Activated T-cell treated with anti-CD3 and anti-CD28 coated beads, Interleukin-2, amount 50 U/mL, for 72 hours (primary cell): ENCODE results near the gene TRIO. TPM values are rescaled to one million over a fixed set of nuclear protein-coding genes. Genes with fewer than 3 reads are reported as not detected.

Source experiments
- ATAC-seq, 2 donors: fragments of 150-1000 bp; cut with Tn5 transposase; replicated peaks in 1 of 2; 2 replicates each; pipeline ENCODE4 v1.10.0; 2021; ENCODE audit warnings: moderate library complexity in 2 of 2, mild to moderate bottlenecking in 1 of 2
- DNase-seq, 2 donors: peaks; one replicate each; pipeline ENCODE4 v3.0.0; 2021 to 2022; ENCODE audit warnings: mixed read lengths in 1 of 2
- H3K27ac Mint-ChIP-seq: one replicate; pipeline ENCODE4 v1.8.0; 2022; ENCODE audit warnings: mild to moderate bottlenecking, moderate library complexity, mixed read lengths
- H3K27me3 Mint-ChIP-seq: one replicate; pipeline ENCODE4 v1.8.0; 2022; ENCODE audit warnings: low read depth, mixed read lengths
- H3K36me3 Mint-ChIP-seq, 2 donors: one replicate each; pipeline ENCODE4 v1.8.0; 2022; ENCODE audit warnings: mixed read lengths in 2 of 2, mild to moderate bottlenecking in 1 of 2; ENCODE audit not compliant: insufficient read depth in 2 of 2
- H3K4me1 Mint-ChIP-seq: one replicate; pipeline ENCODE4 v1.8.0; 2022; ENCODE audit warnings: low read depth, mixed read lengths
- H3K4me3 Mint-ChIP-seq, 2 donors: one replicate each; pipeline ENCODE4 v1.8.0; 2022; ENCODE audit warnings: mild to moderate bottlenecking in 2 of 2, mixed read lengths in 2 of 2, moderate library complexity in 2 of 2
- H3K9me3 Mint-ChIP-seq, 2 donors: one replicate each; pipeline ENCODE4 v1.8.0; 2022; ENCODE audit warnings: mixed read lengths in 2 of 2
- total RNA-seq, 2 donors: library from RNA; stranded (reverse); gene quantifications; one replicate each; pipeline ENCODE4 v1.2.3, GENCODE V29; 2022

Gene TRIO
- total RNA-seq, 2 donors from 2014 or later = 13.2 to 14.0 TPM

DNA sequence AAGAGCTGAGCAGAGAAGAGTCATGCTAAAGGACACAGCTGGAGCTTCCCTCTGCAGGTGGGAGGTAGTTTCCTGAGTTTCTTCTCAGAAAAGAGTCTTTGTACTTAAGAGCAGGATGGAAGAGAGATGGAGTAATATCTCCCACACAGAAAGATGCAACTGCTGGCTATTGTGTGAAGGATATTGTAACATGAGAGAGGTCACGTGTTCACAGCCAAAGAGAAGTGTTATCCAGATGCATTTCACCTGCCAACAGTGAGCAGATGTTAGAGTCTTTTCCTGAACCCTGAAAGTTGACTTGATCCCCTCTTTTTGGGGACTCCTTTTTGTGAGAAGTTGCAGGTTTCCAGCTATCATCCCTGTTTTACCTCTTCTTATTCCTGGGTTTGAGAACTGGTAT lies 14.0 kb upstream of the TRIO start:
- H3K4me3 Mint-ChIP-seq = no peak overlapping the region
- H3K27me3 Mint-ChIP-seq = peaks cover 14% of the 10 kb centered on the region
- H3K27ac Mint-ChIP-seq = no peak overlapping the region
- no peak for DNase-seq
- H3K4me1 Mint-ChIP-seq = no peaks in the 10 kb centered on the region
- H3K36me3 Mint-ChIP-seq = no peaks in the 10 kb centered on the region
- H3K9me3 Mint-ChIP-seq = no peaks in the 10 kb centered on the region
- no peak for ATAC-seq

DNA sequence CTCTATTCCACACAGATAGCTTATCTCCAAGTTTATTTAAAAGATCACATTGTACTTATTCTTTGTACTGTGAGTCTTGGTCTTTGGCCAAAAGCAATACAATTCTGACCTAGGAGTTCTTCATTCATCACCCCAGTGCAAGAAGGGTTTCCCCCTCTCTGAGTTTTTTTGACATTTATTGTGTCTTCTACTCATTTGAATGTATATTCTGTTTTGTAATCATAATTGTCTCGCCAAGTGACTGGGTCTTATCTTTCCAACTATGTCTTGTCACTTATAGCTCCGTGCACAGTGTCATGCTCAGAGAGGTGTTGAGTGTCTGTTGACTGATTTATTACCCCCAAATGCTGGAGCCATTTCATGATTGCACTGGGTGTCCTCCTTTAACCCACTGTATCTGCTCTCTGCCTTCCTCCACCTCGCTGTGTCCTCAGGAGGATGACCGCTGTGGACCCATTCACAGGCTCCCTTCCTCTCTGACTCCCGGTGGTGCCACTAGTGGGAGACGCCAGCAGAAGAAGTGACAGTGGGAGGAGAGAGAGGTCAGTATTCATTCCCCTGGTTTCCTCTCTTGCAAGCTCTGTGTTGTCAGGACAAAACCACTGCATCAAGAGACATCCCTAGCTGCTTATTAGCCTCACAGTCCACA lies 11.2 kb upstream of the TRIO start:
- Mint-ChIP-seq H3K27me3 (peaks cover 25% of the 10 kb centered on the region), H3K4me3 (no peak overlapping the region), H3K9me3 (peaks cover 2 to 4% of the 10 kb centered on the region in 2 donors), H3K27ac (no peak overlapping the region), H3K36me3 (peaks cover 4% of the 10 kb centered on the region in 2 donors), H3K4me1 (no peaks in the 10 kb centered on the region)
- no peak for DNase-seq
- no peak for ATAC-seq

- H3K27me3 Mint-ChIP-seq = peaks cover 35% of the 10 kb centered on the region
- H3K27ac Mint-ChIP-seq = no peak overlapping the region
- H3K9me3 Mint-ChIP-seq = peaks cover 4 to 7% of the 10 kb centered on the region in 2 donors
- no peak overlapping the region for H3K4me3 Mint-ChIP-seq
- DNase-seq (no peak), ATAC-seq (no peak)
- peaks cover 6 to 9% of the 10 kb centered on the region in 2 donors for H3K36me3 Mint-ChIP-seq
- H3K4me1 Mint-ChIP-seq = no peaks in the 10 kb centered on the region
These were observed 9.7 kb upstream of the TRIO start for GRCh38 chr5:14133394-14133793.

GRCh38 chr5:14134083-14134482 lies 9.1 kb upstream of the TRIO start:
- Mint-ChIP-seq H3K36me3 (peaks cover 6 to 9% of the 10 kb centered on the region in 2 donors), H3K9me3 (peaks cover 4 to 7% of the 10 kb centered on the region in 2 donors), H3K27ac (no peak overlapping the region), H3K4me1 (no peaks in the 10 kb centered on the region), H3K27me3 (peaks cover 35% of the 10 kb centered on the region), H3K4me3 (no peak overlapping the region)
- DNase-seq (no peak), ATAC-seq (no peak)

DNA sequence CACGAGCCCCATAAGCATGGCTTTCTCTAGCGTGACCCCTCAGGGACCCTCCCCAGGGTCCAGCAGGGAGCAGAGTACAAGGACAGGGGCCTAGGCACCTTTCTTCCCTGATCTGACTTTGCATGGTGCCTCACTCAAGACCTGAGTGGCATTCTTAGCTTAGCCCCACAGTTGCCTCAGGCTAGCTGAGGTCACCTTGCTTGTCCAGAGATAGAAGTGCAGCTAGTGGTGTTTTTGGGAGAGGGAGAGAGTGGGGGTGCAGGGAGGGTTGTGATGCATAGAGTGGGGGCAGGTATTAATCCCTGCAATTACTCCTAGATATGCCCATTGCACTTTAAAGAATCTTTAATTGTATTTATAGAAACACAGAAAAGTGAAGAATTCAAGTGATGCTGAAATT lies 8.4 kb upstream of the TRIO start:
- Mint-ChIP-seq H3K36me3 (peaks cover 6 to 9% of the 10 kb centered on the region in 2 donors), H3K4me3 (no peak overlapping the region), H3K27ac (no peak overlapping the region), H3K4me1 (no peaks in the 10 kb centered on the region), H3K27me3 (peaks cover 42% of the 10 kb centered on the region), H3K9me3 (peaks cover 4 to 7% of the 10 kb centered on the region in 2 donors)
- ATAC-seq (no peak), DNase-seq (no peak)

- no peak for DNase-seq
- Mint-ChIP-seq H3K4me3 (no peak overlapping the region), H3K9me3 (peaks cover 4 to 7% of the 10 kb centered on the region in 2 donors), H3K36me3 (peaks cover 6 to 9% of the 10 kb centered on the region in 2 donors), H3K4me1 (no peaks in the 10 kb centered on the region), H3K27ac (no peak overlapping the region), H3K27me3 (peaks cover 47% of the 10 kb centered on the region)
- no peak for ATAC-seq
These were observed 7.5 kb upstream of the TRIO start for GRCh38 chr5:14135621-14136020.

DNA sequence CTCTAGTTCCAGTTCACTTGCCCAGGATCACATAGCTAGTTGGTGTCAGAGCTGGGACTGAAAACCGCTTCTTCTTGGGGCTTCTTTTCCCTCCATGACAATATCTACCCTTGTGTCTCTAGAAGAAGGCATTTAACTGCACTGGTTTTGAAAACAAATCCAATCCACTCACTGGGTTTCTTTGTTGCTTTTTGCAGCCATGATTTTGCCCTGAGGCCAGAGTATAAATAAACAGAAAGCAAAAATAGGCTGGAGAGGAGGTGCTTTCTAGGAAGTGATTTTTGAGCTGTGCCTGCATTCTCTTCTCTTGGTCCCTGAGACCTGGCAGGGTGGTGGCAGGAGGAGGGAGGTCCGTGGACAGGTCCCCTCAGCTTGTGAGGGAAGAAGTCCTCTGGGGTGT lies 6.9 kb upstream of the TRIO start:
- ATAC-seq (no peak), DNase-seq (no peak)
- peaks cover 4 to 7% of the 10 kb centered on the region in 2 donors for H3K9me3 Mint-ChIP-seq
- peaks cover 6 to 9% of the 10 kb centered on the region in 2 donors for H3K36me3 Mint-ChIP-seq
- H3K4me1 Mint-ChIP-seq = no peaks in the 10 kb centered on the region
- no peak overlapping the region for H3K27ac Mint-ChIP-seq
- H3K27me3 Mint-ChIP-seq = peaks cover 52% of the 10 kb centered on the region
- H3K4me3 Mint-ChIP-seq = no peak overlapping the region

DNA sequence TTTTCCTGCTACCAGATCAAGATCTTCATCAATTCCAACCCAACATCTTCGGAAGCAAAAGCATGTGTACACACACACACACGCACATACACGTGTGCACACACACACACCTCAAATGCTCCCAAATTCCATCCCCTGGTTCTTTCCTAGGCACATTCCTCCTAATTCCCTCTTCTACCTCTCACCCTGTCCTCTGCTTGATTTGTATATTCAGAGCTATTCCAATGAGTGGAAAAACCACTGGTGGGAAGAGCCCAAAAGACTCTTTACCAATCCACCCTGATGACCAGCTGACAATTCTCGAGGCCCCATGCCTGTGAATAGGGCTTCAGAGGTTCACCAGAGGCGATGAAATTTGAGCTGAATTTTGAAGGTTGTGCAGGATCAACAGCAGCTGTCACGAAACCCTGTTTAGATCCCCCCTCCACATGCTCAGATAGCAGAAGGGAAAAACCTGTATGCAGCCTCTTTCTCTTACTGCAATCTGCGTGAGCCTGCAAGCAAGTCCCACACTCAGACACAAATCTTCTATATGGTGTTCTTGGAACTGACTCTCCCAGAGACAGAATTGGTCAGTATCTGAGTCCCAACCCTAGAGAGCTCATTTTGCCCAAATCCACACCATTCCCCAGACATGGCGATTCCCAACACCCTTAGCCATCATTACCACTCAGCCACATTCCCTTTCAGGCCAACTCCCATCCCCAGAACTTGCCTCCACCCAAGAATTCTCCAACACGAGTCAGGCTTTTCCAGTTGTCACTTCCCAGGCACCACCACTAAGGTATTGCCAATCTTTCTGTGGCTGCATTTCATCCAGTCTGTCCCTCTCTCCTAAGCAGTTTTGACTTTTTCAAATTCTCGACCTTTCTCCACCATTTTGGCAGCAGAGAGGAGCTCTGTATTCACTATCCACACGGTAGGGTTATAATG lies 4.3 kb upstream of the TRIO start:
- Mint-ChIP-seq H3K4me1 (peaks cover 5% of the 10 kb centered on the region), H3K36me3 (peaks cover 6 to 9% of the 10 kb centered on the region in 2 donors), H3K27ac (no peak overlapping the region), H3K27me3 (peaks cover 60% of the 10 kb centered on the region), H3K4me3 (no peak overlapping the region), H3K9me3 (peaks cover 4 to 7% of the 10 kb centered on the region in 2 donors)
- ATAC-seq = no peak
- DNase-seq = no peak

GRCh38 chr5:14141764-14142163 lies 1.4 kb upstream of the TRIO start:
- ATAC-seq (no peak), DNase-seq (no peak)
- Mint-ChIP-seq H3K4me1 (peaks cover 11% of the 10 kb centered on the region), H3K27ac (no peak overlapping the region), H3K4me3 (no peak overlapping the region), H3K9me3 (peaks cover 2 to 3% of the 10 kb centered on the region in 2 donors), H3K27me3 (peaks cover 70% of the 10 kb centered on the region), H3K36me3 (peaks cover 4 to 5% of the 10 kb centered on the region in 2 donors)

DNA sequence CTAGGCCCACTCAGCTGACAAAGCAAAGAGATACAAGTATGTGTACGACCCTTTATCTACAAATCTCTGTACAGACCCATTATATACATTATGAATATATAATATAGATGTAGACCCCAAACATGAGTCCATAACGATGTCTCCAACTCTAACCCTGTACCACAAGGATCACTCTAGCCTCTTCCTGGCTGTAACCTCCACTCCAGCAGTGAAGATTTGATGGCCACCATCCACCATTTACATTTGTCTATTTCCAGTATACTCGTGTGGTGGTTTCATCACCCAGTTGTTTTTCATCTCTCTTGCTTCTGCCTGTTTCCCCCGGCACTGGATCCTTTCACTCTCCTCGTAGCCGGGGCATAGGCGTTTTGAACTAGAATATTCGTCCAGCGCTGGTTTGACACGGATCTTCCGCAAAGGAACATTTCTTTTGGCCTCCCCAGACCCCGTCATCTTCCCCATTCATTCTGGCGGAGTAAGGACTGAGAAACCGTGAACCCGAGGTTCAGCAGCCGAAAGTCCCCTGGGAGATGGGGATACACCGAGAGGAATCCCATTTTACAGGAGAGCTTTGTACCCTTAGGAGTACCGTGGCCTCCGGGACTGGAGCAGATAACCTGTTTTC lies 828 bp upstream of the TRIO start:
- H3K27me3 Mint-ChIP-seq = peaks cover 70% of the 10 kb centered on the region
- peak overlapping the region; percentile 86 for H3K4me3 Mint-ChIP-seq
- H3K36me3 Mint-ChIP-seq = peaks cover 3 to 4% of the 10 kb centered on the region in 2 donors
- peaks cover 11% of the 10 kb centered on the region for H3K4me1 Mint-ChIP-seq
- peaks cover 2 to 3% of the 10 kb centered on the region in 2 donors for H3K9me3 Mint-ChIP-seq
- DNase-seq (peak in 1 of 2 donors; percentile 2), ATAC-seq (no peak)
- no peak overlapping the region for H3K27ac Mint-ChIP-seq

- no peak for DNase-seq
- peak; percentile 10 to 20 for ATAC-seq
- Mint-ChIP-seq H3K4me3 (no peak overlapping the region), H3K27me3 (peaks cover 70% of the 10 kb centered on the region), H3K4me1 (peaks cover 11% of the 10 kb centered on the region), H3K9me3 (no peaks in the 10 kb centered on the region), H3K27ac (no peak overlapping the region), H3K36me3 (peaks cover 0 to 2% of the 10 kb centered on the region in 2 donors)
These were observed 351 bp downstream of the TRIO start for GRCh38 chr5:14143546-14143840.

DNA sequence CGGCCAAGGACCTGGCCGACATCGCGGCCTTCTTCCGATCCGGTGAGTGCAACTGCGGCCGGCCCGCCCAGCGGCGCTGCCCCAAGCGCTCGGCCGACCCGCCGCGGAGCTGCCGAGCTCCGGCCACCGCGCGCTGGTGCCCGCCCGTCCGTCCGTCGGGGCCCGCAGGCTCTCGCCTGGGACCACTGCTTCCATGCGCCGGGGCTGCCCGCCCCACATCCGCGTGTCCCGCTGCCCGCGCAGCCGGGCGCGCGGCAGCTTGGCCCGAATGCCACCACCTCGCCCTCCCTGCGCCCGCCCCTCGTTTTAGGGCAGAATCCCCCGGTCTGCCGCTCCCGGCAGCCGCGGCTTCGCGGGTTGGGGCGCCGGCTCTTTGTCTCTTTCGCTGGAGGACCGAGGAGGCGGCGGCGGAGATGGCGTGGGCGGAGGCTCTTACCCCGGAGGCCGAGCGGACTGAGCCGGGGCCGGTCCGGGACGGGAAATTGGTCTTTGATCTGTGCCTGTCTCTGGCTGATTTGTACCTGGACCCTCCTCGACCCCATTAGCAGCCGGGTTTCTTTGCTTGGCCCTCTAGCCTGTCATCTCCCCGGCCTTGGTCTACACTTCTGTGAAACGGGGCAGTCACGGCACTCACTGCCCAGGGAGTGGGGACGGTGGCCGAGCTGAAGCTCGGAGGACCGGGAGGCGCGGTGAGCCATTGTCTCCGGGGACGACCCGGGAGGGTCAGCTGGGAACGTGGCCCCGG lies 871 bp downstream of the TRIO start:
- ATAC-seq = peak; percentile 8 to 18
- H3K36me3 Mint-ChIP-seq = peaks cover 0 to 2% of the 10 kb centered on the region in 2 donors
- peaks cover 65% of the 10 kb centered on the region for H3K27me3 Mint-ChIP-seq
- no peaks in the 10 kb centered on the region for H3K9me3 Mint-ChIP-seq
- DNase-seq = peak; percentile 57 to 58
- H3K4me3 Mint-ChIP-seq = peak overlapping the region; percentile 84 to 87
- H3K4me1 Mint-ChIP-seq = peaks cover 11% of the 10 kb centered on the region
- H3K27ac Mint-ChIP-seq = peak overlapping the region; percentile 46
